Smooth muscle cell of bladder (primary cell): Measurements from ENCODE around the gene POLR1G. TPM values are rescaled to one million over a fixed set of nuclear protein-coding genes. Genes with fewer than 3 reads are reported as not detected.

Experiments used
- total RNA-seq: library from RNA; depleted of rRNA; stranded (reverse); fragments of >200 nt; gene quantifications from 2 replicates; pipeline ENCODE4 v1.2.3, GENCODE V29; 2014

POLR1G gene, protein sequence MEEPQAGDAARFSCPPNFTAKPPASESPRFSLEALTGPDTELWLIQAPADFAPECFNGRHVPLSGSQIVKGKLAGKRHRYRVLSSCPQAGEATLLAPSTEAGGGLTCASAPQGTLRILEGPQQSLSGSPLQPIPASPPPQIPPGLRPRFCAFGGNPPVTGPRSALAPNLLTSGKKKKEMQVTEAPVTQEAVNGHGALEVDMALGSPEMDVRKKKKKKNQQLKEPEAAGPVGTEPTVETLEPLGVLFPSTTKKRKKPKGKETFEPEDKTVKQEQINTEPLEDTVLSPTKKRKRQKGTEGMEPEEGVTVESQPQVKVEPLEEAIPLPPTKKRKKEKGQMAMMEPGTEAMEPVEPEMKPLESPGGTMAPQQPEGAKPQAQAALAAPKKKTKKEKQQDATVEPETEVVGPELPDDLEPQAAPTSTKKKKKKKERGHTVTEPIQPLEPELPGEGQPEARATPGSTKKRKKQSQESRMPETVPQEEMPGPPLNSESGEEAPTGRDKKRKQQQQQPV
- total RNA-seq, result 2.8 and 5.4 TPM in 2 replicates

DNA sequence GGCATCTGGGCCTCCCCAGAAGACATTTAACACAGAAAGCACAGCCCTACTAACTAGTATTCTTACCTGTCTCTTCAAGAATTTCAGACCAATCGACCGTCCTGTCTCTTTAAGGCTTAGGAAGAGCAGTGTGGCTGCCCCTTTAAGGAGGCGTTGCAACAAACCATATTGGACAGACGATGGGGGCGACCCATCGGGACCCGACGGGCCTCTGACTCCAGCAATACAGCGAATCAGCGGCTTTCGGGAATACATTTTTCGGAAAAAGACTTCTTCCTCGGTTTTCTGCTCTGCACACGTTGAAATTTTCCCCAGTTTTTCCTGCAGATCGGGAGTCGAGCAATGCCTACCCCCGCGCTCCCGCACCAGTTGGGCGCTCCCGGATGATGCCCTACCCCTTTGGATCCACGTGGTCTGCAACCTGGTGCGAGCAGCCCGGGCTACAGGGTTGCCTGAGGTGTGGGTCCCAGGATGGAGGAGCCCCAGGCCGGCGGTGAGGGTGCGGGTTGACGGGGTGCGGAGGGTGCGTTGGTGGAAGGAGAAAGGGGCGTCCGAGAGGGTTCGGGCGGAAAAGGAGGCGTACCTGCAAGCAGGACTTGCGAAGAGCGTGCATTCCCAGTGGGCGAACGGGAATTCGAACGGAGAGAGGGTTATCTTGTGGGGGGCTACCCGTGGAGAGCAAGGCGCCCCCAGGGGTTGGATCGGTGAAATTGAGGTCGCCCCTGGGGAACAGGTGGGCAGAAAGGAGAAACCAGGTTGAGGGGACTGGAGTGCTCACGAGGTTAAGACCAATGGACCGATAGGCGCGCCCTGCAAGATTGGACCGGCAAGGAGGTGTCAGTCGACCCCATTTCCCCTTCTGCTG lies at the start of gene POLR1G:
POLR1G (plus strand) TSS at position 419 of the 865 bp plus-strand sequence; CDS start at position 472, 53 bp downstream.

DNA sequence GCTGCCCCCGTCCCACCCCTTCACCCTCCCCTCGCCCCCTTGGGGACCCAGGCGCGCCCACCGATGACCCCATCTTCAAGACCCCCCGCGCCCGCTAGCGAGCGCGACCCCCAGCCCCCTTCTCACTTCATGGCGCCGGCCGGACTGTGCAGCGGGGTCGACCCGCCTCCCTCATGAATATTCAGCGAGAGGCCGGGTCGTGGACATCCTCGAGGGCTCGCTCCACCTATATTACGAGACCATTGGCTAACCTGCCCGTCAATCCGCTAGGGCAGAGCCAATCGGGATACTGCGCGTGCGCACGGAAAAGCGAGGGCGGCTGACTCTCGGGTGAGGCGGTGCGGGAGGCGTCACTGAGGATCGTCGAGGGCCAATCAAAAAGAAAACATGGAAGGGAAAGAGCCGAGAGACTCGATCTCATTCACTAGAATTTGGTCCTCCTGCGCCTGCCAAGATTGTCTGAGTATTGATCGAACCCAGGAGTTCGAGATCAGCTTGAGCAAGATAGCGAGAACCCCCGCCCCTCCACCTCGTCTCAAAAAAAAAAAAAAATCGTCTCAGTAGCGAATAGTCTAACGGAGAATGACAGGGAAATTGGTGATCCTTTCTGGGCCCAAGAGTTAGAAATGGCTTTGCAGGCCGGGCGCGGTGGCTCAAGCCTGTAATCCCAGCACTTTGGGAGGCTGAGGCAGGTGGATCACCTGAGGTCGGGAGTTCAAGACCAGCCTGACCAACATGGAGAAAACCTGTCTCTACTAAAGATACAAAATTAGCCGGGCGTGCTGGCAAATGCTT lies 35.8 kb upstream of the POLR1G start, which contains the start of gene ERCC2:
ERCC2 (minus strand) TSS at position 164 of the 795 bp plus-strand sequence; CDS start at position 131, 33 bp downstream.

DNA sequence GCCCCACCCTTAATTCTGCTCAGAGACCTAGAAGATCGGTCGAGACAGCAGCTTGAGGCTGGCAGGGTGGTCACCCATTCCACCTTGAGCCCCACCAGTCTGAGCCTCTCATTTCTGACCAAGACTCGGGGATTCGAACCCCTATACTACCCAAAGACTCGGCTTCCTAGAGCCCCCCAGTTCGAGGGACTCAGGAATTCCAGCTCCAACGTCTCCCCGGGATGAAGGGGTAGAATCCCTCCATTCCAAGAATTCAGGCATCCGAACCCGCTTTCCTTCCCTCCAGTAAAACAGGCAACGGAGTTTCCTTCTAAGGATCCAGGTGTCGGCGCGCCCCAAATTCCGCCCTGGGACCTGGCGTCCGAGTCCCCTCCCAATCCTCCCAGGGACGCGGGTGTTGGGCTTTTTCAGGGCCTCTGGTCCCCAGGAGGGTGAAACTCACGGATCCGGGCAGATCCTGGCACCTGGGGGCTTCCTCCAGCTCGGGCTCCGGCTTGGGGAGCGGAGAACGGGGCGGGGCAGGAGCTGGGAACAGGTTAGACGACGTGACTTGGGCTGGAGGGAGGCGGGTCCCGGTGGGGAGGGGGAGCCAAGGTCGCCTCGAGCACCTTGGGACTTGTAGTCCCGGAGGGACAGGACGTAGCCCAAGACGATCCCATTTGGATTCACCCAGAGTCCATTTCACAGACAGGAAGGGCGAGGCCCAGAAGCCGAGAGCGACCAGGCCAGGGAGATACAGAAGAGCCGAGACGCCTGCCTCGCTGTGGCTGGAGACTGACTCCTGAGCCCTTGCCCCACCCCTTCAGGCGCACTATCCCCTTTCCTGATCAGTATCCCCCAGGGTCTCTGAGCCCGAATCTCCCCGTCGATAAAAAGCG lies 1.6 kb upstream of the POLR1G start, which contains the start of gene PPP1R13L:
PPP1R13L (minus strand) TSS at position 513 of the 878 bp plus-strand sequence. CDS start 6,751 bp downstream, outside the sequence.

DNA sequence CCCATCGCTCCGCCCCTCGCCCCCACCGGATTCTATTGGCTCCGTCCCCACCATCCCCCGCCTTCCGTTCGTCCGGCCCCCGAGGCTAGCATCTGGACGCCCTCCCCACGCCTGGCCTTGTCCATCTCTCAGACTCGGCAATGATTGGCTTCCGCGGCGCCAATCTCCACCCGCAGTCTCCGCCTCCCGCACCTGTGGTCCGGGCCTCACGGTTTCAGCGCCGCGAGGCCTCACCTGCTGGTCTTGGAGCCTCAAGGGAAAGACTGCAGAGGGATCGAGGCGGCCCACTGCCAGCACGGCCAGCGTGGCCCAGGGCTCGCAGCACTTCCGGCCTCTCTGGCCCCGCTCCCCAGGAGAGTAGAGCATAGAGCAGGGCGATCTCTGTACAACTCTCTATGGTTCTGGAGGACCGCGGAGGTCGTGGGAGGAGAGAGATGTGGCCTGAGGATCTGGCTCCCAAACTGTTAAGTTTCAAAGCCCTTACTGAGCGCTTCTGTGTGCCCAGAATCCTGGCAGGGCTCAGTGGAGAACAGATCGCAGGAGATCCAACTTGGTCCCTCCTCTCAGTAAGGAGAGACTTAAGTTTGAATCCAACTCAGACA lies 17.2 kb downstream of the POLR1G start, which contains the start of gene ERCC1:
ERCC1 (minus strand) TSS at position 329 of the 602 bp plus-strand sequence. CDS start 543 bp downstream, outside the sequence.

Other genes with a start within 250 kb of the POLR1G start
- 0.14 and 0.18 TPM in 2 replicates for gene NKPD1, start 245.7 kb upstream of the POLR1G start, total RNA-seq
- 13.5 and 14.1 TPM in 2 replicates for gene TRAPPC6A, start 228.4 kb upstream of the POLR1G start, total RNA-seq
- gene BLOC1S3, start 227.9 kb upstream of the POLR1G start, total RNA-seq, result 2.3 and 2.9 TPM in 2 replicates
- under 0.01 and 0.09 TPM in 2 replicates for gene EXOC3L2, start 161.2 kb upstream of the POLR1G start, total RNA-seq
- gene MARK4, start 155.4 kb upstream of the POLR1G start, total RNA-seq, result 8.2 and 11.9 TPM in 2 replicates
- gene CKM, start 83.8 kb upstream of the POLR1G start, total RNA-seq, result under 0.01 TPM in 1 of 2 replicates, not detected in the other
- gene KLC3, start 65.9 kb upstream of the POLR1G start, total RNA-seq, result under 0.01 and 0.09 TPM in 2 replicates
- 19.6 and 27.3 TPM in 2 replicates for gene ERCC2, start 36.1 kb upstream of the POLR1G start, total RNA-seq
- gene PPP1R13L, start 1.6 kb upstream of the POLR1G start, total RNA-seq, result 1.6 and 1.7 TPM in 2 replicates
- 76.4 and 88.5 TPM in 2 replicates for gene ERCC1, start 17.3 kb downstream of the POLR1G start, total RNA-seq
- gene FOSB, start 61.4 kb downstream of the POLR1G start, total RNA-seq, result 0.57 and 2.7 TPM in 2 replicates
- gene RTN2, start 90.4 kb downstream of the POLR1G start, total RNA-seq, result 4.7 and 5.9 TPM in 2 replicates
- gene PPM1N, start 91.8 kb downstream of the POLR1G start, total RNA-seq, result 1.4 and 2.6 TPM in 2 replicates
- 41.0 and 46.4 TPM in 2 replicates for gene VASP, start 100.8 kb downstream of the POLR1G start, total RNA-seq
- 3.7 and 4.2 TPM in 2 replicates for gene OPA3, start 178.2 kb downstream of the POLR1G start, total RNA-seq
- not detected in 2 replicates for gene GPR4, start 195.6 kb downstream of the POLR1G start, total RNA-seq
- gene EML2, start 232.8 kb downstream of the POLR1G start, total RNA-seq, result 27.9 and 36.7 TPM in 2 replicates